KG1 (cell line): ENCODE measurements around the gene ENAH.
"Not testable (repeated sequence)": the region's sequence is repeated elsewhere in the genome, so short reads cannot be mapped to it uniquely, and the experiment has no call there.

Experiments
- DNase-seq: peaks from one replicate; lab custom pipeline; 2025; lab: John Stamatoyannopoulos, UW

Gene ENAH

DNA sequence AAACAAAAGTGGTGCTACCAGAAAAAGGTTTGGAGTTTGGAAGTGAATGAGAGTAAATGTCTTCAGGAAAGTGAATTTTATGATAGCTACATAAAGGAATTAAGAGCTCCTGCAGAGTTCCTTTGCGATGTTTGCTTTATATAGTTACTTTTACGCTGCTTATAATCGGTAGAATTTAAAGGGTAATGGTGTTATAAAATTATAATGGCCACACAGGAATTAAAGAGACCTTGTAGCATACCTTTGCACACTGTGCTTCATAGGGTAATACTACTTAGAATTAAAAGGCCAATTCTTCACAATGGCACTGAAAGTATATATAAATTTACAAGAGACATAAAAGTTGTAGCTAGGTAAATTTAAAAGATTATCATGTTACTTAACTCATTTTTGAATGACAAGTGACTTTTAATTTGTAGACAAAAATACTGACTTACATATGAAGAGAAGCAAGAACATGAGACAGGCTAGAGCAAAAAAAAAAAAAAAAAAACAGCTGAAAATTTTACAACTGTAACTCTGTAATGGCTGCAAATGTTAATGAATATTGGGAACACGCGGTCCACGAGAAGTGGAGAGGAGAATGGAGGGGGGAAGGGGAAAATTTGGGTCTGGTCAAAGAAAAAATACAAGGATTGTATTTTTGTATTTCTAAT is 159.2 kb downstream of the ENAH start:
- DNase-seq: no peak

DNA sequence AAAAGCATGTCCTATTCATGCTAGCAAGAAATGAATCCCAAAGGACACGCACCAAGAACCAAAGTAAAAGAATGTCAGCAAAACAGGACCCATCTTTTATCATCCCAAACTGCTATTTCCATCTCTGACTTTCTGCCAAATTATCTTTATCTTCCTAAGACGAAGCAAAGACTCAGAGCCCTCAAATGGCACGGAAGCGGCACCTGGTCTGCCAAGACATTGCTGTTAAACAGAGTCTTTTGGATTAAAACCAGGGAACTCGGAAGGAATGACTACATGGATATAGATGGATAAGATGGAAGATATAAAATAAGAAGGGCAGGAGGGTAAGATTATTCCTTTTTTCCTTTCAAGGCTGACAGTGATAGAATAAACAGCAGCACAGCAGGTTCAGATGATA is 164.2 kb downstream of the ENAH start:
- DNase-seq: no peak

DNA sequence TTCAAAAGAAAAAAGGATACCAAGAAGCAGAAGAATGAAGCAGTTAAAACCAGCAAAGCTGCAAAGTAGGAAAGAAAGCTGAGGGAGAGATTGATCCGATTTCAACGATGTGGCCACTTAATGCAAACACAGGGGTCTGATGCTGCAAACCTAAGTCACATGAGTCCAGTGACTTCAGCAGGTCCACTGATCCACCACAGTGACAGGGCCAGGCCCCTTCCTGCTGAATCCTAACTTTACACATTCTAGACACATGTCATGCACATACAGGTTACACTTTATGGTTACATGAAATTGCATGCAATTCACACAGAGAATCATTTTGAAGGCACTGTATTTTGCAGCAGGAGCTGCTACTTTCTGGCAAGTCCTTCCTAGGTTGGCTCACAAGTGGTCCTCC is 166.1 kb downstream of the ENAH start:
- no peak for DNase-seq

DNA sequence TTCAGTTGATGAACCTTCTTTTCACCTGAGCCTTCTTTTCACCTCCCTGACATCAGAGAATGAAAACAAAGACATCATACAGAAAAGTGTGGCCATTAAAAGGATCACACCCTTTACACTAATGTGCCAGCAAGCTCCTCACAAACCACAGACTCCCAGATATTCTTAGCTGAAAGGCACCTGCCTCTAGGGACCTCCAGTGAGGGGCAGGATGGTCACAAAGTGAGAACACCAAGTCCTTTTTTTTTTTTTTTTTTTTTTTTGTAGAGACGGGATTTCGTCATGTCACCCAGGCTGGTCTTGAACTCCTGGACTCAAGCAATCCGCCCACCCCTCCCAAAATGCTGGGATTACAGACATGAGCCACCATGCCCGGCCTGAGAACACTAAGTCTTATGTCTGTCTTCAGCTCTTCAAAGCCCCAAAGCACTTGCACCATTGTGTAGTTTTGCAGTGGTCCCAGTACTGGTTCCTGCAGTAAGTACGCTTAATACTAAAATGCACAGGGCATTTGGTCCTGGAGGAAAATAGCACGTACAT is 166.9 kb downstream of the ENAH start:
- no peak for DNase-seq

DNA sequence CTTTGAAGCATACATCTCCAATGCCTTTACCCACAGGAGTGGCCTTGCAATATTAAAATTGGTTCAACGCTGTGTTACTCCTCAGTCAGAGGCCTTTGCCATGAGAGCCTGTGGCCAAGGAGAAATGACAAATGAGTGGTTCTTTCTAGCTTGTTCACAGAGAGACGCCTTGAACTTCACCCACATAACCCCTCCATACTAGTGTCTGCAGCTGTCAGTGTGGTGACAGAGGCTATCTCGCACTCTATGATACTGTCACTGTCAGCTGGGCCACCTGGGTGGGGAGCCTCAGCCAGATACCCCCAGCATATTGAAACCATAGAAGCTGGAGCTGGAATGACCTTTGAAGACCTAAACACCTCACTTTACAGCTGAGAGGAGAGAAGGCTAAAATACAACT is 167.7 kb downstream of the ENAH start:
- no peak for DNase-seq

DNA sequence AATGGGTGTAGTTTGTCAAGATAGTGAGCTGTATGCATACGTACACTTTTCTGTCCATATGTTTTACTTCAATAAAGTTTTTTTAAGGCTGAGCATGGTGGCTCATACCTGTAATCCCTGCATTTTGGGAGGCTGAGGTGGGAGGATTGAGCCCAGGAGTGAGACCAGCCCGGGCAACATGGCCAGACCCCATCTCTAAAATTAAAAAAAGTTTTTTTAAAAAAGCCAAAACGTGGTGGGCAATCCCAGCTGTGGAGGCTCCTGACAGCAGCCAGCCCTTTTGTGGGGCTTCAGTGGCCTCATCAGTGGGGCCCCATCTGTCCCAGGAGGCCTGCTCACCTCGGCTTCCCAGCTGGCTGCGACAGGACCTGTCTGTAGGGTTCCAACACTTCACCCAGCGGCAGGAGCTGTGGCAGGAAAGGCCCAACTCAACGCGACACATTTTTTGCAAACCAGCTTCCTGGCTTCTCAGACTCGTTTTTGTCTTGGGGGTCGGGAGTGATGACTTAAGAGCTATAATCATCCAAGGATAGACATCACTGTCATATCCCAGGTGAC is 168.2 kb downstream of the ENAH start:
- DNase-seq: no peak

DNA sequence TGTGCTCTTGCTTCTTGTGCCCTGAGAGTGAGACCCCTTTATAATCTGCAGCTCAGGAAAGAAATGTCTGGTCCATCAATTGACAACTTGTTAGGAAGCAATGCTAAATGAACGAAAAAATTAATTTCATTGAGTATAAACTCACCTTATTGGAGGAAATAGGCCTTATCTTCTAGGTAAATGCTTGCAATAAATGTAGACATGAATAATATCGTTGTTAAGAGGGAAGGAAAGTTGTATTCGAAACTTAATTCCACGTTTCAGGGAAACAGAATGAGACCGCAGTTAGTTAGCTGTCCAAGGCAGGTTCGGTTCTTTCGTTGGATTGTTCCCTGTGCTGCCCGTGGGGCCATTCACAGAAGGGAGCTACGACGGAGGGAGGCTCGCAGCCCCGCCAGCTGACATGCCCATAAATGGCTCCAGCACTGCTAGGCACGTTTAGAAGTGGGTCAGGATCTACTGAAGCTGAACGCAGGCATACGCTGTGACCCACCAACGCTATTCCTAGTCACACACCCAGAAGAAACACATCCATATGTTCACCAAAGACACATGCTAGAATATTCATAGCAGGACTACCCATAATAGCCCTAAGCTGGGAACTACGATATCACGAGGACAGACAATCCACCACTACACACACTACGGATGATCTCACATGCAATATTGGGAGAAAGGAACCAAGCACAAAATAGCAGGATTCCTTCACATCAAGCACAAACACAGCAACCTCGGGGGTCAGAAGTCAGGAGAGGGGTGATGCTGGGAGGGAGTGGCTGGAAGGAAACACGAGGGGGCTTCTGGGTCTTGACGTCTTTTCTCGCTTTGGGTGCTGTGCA is 168.9 kb downstream of the ENAH start:
- no peak for DNase-seq

DNA sequence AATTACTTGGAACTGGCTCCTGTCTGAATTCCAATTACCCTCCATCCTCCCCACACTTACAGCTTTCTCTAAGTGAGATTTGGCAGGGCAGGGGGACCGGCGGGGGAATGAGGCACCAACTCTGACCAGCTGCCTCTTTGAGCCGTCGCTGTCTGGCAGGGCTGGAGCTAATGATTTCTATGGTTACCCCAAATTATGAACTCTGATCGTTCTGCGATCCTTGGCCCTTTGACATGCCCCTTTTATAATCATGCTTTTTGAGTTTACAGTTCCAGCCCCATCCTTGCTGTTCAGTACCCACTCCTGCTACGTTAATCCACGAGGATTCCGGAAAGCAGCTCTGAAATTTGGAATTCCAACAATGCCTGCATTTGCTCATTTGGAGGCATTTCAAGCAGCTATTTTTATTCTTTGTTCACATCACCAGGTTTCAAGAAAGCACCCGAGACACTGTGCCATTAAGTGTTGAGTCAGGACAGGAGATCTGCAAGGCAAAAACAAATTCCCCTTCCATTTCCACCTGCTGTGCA is 170.4 kb downstream of the ENAH start:
- no peak for DNase-seq

DNA sequence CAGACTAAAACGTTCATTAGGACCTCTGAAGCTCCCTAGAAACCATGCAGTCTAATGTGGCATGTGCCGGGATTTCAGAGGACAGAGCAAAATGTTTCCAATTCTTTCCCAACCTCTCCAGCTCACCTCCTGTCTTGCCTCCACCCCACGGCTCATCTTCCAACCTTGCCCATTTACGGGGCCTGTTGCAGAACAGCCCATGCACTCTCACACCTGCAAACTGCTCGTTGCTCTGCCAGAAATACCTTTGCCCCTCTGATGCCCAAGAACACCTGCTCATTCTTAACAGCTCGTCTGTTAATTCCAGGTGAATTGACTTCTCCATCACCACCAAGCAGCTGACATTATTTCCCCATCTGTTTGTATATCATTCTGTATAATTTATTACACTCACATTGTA is 171.2 kb downstream of the ENAH start:
- DNase-seq: no peak

DNA sequence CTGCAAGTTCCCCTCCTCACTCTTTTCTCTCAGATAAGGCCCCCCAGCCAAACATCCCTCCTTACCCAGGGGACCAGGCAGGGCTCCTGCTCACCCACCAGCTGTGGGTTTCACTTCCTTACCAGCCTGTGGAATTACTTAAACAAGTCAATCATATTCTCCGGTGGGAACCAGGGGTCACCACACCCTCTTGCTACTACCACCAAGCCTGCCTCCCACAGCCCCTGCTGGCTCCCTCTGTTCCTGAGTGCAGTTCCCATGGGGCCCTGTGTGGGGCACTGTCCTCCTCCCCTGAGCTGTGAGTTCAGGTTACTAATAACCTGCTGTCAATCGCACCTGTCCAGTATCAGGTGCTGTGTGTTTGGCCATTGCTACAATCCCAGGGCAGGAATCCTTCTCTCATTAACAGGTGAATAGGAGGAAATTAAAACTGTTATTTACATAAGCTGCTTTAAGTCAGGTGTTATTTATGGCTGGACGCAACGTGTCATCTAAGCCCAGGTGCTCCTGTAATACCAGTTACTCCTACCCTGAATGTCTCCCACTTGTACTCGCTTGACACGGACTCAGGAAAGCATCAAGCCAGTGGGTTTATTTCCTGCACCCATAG is 172.0 kb downstream of the ENAH start:
- no peak for DNase-seq

DNA sequence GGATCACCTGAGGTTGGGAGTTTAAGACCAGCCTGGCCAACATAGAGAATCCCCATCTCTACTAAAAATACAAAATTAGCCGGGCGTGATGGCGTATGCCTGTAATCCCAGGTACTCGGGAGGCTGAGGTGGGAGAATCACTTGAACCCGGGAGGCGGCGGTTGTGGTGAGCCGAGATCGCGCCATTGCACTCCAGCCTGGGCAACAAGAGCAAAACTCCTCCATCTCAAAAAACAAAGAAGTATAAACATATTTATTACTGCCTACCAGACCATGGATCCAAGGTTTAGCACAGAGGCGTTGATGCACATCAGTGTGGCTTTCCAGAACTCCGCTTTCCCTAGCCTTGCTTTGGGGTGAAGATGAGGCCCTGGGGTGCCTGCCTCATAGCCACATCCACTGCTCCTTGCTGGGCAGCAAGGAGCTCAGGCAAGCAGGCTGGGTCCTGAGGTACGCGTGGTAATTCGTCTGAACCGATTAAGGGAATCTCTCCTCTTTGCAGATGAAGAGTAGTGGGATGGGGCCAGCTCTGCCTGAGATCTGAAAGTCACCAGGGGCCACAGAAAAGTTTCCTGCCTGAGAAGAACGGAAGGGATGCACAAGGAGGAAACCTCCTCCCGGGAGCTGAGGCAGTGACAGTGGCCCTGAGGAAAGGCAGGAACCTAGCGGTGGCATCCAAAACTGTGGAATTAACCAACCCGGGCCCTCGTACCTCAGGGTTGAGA is 172.8 kb downstream of the ENAH start:
- DNase-seq: no peak

DNA sequence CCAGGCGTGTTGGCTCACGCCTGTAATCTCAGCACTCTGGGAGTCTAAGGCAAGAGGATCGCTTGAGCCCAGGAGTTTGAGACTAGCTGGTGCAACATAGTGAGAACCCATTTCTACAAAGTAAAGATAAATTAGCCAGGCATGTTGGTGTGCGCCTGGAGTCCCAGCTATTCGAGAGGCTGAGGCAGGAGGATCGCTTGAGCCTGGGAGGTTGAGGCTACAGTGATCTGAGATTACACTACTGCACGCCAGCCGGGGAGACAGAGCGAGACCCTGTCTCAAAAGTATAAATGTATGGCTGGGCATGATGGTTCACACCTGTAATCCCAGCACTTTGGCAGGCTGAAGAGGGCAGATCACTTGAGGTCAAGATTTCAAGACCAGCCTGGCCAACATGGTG is 173.6 kb downstream of the ENAH start:
- DNase-seq: no peak

DNA sequence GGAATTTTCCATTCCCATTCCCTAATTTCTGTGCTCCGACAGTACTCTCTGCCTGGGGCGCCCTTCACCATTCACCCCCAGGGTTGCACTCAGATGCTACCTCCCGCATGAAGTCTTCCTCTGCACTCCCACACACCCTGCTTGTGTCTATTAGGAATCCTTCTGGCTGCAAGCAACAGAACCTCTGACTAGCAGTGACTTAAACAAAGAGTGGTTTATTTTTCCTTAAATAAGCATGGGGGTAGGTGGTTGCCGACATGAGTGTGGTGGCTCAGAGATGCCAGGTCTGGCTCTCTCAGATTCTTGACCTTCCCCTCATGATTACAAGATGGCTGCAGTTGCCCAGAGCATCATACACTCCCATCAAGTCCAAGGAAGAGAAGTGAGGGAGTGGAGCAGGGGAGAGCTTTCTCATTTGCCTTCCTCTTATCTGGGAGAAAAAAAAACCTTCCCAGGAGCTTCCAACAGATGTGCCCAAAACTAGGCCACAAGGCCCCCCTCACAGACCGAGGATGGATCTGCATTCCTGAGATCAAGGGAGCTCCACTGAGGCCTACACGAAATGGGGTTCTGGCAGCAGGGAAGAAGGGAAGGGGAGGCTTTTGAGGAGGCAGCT is 175.5 kb downstream of the ENAH start:
- DNase-seq: no peak

DNA sequence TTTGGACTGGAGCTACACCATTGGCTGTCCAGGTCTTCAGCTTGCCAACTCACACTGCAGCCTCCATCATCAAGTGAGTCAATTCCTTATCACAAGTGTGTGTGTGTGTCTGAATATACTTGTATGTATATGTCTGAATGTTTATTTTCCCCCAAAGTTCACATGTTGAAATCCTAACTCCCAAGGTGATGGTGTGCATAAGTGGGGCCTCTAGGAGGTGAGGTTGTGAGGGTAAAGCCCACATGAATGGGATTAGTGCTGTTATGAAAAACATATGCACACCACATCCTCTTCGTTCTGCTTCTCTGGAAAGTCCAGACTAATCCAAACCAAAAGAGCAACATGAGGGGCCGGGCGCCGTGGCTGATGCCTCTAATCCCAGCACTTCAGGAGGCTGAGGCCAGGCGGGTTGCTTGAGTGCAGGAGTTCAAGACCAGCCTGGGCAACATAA is 176.4 kb downstream of the ENAH start:
- DNase-seq: no peak

DNA sequence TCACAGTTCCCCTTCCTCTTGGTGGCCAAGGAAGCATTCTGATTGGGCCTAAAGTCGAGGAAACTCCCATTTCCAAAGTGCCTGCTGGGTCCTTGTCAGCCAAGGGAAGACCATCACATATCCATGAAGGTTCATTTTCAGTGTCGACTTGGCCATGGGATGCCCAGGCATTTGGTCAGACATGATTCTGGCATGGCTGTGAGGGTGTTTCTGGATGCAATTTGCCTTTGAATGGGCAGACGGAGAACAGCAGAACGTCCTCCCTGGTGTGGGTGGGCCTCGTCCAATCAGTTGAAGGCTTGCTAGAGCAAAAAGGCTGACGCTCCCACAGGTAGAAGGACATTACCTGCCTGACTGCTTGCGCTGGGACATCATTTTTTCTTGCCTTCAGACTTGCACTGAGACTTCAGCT is 176.8 kb downstream of the ENAH start:
- no peak for DNase-seq

DNA sequence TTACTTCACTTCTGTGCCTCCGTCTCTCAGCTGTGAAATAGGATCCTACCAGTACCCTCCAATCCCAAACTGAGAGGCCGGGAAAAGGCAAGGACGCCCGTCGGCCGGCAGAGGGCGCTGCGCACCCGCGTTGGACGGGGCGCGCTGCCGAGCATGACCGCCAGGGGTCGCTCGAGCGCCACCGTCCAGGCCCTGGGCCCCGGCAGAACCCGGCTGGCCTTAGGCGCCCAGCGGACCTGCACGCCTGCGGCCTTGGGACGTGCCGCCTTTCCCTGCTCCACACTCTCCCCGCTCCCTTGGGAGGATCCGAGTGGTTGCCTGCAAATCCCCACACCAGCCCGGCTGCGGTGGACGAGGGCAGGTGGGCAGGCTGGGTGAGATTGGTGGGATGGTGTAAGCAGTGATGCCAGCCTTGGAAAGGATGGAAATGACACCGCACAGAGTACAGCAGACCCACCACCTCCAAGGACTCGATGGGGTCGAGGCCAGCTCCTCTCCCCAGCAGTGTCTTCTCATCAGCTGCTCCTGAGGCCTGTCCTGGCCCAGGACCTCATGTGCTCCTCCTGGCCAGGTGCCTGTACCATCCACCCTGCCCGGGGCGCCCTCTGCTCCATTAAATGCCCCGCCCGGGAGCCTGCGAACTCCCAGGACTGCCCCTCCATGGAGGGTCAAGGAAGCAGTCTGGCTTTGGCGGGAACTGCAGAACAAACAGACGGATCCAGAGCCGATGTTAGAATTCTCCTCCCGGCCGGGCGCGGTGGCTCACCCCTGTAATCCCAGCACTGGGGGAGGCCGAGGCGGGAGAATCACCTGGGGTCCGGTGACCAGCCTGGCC is 177.7 kb downstream of the ENAH start:
- peak; percentile 48 for DNase-seq

DNA sequence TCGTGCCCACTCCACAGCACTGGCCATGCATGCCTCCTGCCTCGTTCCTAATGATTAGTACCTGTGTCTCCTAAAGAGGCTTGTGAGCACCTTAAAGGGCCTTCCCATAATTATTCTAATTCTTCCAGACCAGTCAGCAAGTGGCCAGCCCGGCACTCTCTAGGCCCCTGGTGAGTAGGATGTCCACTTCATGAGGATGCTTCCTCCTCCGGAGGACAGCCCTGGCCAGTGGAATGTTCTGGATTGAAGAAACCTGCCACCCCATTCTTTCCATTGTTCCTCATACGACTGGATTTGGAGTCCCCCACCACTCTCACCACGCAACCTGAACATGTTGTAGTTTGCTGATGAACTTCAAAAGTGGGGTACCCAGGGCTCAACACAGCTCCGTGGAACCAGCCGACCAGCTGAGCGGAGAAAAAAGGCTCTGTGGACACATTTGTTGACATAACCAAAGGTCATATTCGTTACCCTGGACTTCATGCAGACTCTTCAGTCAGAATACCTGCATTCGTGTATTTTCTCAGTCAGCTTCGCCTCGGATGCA is 178.4 kb downstream of the ENAH start:
- DNase-seq: no peak

DNA sequence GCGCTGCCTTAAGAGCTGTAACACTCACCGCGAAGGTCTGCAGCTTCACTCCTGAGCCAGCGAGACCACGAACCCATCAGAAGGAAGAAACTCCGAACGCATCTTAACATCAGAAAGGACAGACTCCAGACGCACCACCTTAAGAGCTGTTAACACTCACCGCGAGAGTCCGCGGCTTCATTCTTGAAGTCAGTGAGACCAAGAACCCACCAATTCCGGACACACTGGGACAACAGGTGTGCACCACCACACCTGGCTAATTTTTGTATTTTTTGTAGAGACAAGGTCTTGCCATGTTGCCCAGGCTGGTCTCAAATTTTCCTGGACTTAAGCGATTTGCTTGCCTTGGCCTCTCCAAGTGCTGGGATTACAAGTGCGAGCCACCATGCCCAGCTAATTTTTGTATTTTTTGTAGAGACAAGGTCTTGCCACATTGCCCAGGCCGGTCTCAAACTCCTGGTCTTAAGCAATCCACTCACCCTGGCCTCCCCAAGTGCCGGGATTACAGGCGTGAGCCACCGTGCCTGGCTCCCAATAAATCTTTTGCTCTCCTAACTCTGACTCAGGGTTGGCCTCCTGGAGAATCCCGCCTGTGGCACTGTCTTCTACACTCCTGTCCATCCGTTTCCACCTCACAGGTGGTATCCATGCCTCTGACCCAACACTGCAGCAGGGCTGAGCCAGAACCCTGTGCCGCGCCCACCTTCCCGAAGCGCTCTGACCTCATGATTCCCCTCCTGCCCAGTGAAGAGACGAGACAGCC is 179.1 kb downstream of the ENAH start:
- not testable (repeated sequence) for DNase-seq

DNA sequence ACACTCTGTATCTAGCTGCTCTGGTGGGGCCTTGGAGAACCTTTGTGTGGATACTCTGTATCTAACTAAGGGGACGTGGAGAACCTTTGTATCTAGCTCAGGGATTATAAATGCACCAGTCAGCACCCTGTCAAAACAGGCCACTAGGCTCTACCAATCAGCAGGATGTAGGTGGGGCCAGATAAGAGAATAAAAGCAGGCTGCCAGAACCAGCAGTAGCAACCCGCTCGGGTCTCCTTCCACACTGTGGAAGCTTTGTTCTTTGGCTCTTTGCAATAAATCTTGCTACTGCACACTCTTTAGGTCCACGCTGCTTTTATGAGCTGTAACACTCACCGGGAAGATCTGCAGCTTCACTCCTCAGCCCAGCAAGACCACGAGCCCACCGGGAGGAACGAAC is 179.7 kb downstream of the ENAH start:
- DNase-seq: not testable (repeated sequence)
